WTC11 (cell line): ENCODE results near the gene MAU2. TPM values are rescaled to one million over a fixed set of nuclear protein-coding genes. Genes with fewer than 3 reads are reported as not detected.
A peak's percentile ranks its signal among the peaks of the same experiment; 100 is the strongest.

Experiments
- CREB1 ChIP-seq: sonication (generic); formaldehyde crosslinking; IDR thresholded peaks from 2 replicates; pipeline ENCODE4 v1.8.0; 2023; ENCODE audit warnings: mild to moderate bottlenecking, missing genetic modification reagents
- FOXJ3 ChIP-seq: sonication (generic); formaldehyde crosslinking; IDR thresholded peaks from 2 replicates; pipeline ENCODE4 v1.9.0; 2021; ENCODE audit warnings: missing genetic modification reagents, mild to moderate bottlenecking, borderline replicate concordance
- GRHL2 ChIP-seq: fragments of 250-450 bp; sonication (Bioruptor Pico); IDR thresholded peaks from 2 replicates; pipeline ENCODE4 v1.8.0; 2022; ENCODE audit warnings: mild to moderate bottlenecking, moderate library complexity; ENCODE audit not compliant: insufficient replicate concordance, severe bottlenecking
- GTF2I ChIP-seq: fragments of 250-450 bp; sonication (Bioruptor Pico); conservative IDR thresholded peaks from 2 replicates; pipeline ENCODE4 v1.4.0; 2021; ENCODE audit warnings: mild to moderate bottlenecking
- MXD4 ChIP-seq: fragments of 250-450 bp; sonication (Bioruptor Pico); IDR thresholded peaks from 2 replicates; pipeline ENCODE4 v1.8.0; 2021; ENCODE audit warnings: mild to moderate bottlenecking, moderate library complexity, borderline replicate concordance
- MYBL2 ChIP-seq: sonication (generic); formaldehyde crosslinking; IDR thresholded peaks from 2 replicates; pipeline ENCODE4 v1.8.1; 2023; ENCODE audit warnings: mild to moderate bottlenecking, moderate library complexity, missing genetic modification reagents
- NFATC4 ChIP-seq: fragments of 250-450 bp; sonication (Bioruptor Pico); IDR thresholded peaks from 2 replicates; pipeline ENCODE4 v1.9.0; 2021; ENCODE audit warnings: mild to moderate bottlenecking
- NR2C2 ChIP-seq: sonication (generic); formaldehyde crosslinking; IDR thresholded peaks from 2 replicates; pipeline ENCODE4 v1.8.0; 2022; ENCODE audit warnings: mild to moderate bottlenecking, missing genetic modification reagents
- RORB ChIP-seq: fragments of 250-450 bp; sonication (Bioruptor Pico); IDR thresholded peaks from 2 replicates; pipeline ENCODE4 v1.9.0; 2021; ENCODE audit warnings: mild to moderate bottlenecking
- SMAD4 ChIP-seq: sonication (generic); formaldehyde crosslinking; IDR thresholded peaks from 2 replicates; pipeline ENCODE4 v1.8.0; 2022; ENCODE audit warnings: mild to moderate bottlenecking, missing genetic modification reagents
- ZNF138 ChIP-seq: sonication (generic); formaldehyde crosslinking; conservative IDR thresholded peaks from 2 replicates; pipeline ENCODE4 v1.8.1; 2022; ENCODE audit warnings: mild to moderate bottlenecking, moderate library complexity, missing genetic modification reagents
- ZNF423 ChIP-seq: fragments of 250-450 bp; sonication (Bioruptor Pico); IDR thresholded peaks from 2 replicates; pipeline ENCODE4 v2.1.2; 2022; ENCODE audit warnings: mild to moderate bottlenecking, moderate library complexity
- total RNA-seq: library from RNA; stranded (reverse); gene quantifications from 3 replicates; pipeline ENCODE4 v1.2.3, GENCODE V29; 2021
- TF ChIP-seq, protein P1 (sequence below): sonication (generic); formaldehyde crosslinking; IDR thresholded peaks from 2 replicates; pipeline ENCODE4 v1.8.1; 2023; ENCODE audit warnings: mild to moderate bottlenecking, missing genetic modification reagents
- TF ChIP-seq, protein P2 (sequence below): fragments of 250-450 bp; sonication (Bioruptor Pico); IDR thresholded peaks from 2 replicates; pipeline ENCODE4 v1.9.0; 2021; ENCODE audit warnings: mild to moderate bottlenecking, borderline replicate concordance
- TF ChIP-seq, protein P3 (sequence below): fragments of 250-450 bp; sonication (Bioruptor Pico); IDR thresholded peaks from 2 replicates; pipeline ENCODE4 v1.9.0; 2021; ENCODE audit warnings: mild to moderate bottlenecking
- TF ChIP-seq, protein P4 (sequence below): fragments of 250-450 bp; sonication (Bioruptor Pico); IDR thresholded peaks from 2 replicates; pipeline ENCODE4 v1.9.0; 2021; ENCODE audit warnings: mild to moderate bottlenecking
- TF ChIP-seq, protein P5 (sequence below): sonication (generic); formaldehyde crosslinking; IDR thresholded peaks from 2 replicates; pipeline ENCODE4 v1.8.1; 2023; ENCODE audit warnings: mild to moderate bottlenecking, missing genetic modification reagents, moderate library complexity
- TF ChIP-seq, protein P6 (sequence below): sonication (generic); formaldehyde crosslinking; IDR thresholded peaks from 2 replicates; pipeline ENCODE4 v1.8.0; 2023; ENCODE audit warnings: missing genetic modification reagents
- TF ChIP-seq, protein P7 (sequence below): sonication (generic); formaldehyde crosslinking; IDR thresholded peaks from 2 replicates; pipeline ENCODE4 v1.8.1; 2022; ENCODE audit warnings: missing genetic modification reagents, borderline replicate concordance
- TF ChIP-seq, protein P8 (sequence below): fragments of 250-450 bp; sonication (Bioruptor Pico); conservative IDR thresholded peaks from 2 replicates; pipeline ENCODE4 v1.9.0; 2021; ENCODE audit warnings: mild to moderate bottlenecking

Gene MAU2
- total RNA-seq, 1 experiment from 2014 or later = 56.8 TPM

DNA sequence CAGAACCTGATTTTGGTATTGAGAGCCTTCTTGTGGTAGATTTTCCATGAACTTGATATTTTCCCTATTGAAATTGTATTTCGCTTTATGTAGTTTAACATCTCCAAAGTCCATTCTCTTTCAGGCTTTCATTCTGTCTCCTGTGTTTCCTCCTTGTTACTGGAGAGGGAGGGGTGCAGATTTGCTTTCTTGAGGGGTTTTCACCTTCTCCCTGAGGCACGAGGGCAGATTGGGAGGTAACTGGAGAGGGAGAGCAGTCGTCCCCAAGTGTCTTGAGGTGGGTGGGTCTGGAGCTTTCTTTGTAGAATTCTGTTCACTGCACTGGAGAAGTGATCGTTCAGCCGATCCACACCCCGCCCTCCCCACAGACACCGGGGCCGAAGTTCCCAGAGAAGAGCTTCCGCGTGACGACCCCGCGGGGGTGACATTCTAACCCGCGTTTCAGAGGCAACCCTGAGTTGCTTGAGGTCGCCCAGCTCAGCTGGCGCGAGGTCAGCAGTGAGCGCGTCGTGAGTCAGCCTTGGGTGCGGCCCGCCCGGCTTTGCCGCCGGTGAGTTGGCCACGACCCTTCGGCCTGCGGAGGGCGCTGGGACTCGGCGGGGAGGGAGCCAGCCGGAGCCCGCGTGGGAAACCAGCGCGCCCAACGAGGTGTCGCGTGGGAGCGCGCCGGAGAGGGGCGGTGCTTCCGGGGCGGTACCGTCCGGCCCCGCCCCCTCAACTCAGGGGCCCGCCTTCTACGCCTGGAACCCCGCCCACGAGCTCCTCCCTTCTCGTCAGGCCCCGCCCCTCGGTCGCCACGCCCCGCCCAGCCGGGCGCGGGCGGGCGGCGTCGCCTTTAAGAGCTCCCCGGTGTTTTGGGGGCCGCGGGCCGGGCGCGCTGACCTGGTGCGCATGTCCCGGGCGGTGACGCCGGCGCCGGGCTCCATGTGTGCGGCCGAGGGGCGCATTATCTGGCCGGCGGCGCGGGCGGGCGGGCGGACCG lies 84.5 kb downstream of the MAU2 start, which contains the start of gene GATAD2A (continued):
- TF ChIP-seq, protein P1, sequence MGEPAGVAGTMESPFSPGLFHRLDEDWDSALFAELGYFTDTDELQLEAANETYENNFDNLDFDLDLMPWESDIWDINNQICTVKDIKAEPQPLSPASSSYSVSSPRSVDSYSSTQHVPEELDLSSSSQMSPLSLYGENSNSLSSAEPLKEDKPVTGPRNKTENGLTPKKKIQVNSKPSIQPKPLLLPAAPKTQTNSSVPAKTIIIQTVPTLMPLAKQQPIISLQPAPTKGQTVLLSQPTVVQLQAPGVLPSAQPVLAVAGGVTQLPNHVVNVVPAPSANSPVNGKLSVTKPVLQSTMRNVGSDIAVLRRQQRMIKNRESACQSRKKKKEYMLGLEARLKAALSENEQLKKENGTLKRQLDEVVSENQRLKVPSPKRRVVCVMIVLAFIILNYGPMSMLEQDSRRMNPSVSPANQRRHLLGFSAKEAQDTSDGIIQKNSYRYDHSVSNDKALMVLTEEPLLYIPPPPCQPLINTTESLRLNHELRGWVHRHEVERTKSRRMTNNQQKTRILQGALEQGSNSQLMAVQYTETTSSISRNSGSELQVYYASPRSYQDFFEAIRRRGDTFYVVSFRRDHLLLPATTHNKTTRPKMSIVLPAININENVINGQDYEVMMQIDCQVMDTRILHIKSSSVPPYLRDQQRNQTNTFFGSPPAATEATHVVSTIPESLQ (CRISPR knock-in tag) = no peak
- TF ChIP-seq, protein P2, sequence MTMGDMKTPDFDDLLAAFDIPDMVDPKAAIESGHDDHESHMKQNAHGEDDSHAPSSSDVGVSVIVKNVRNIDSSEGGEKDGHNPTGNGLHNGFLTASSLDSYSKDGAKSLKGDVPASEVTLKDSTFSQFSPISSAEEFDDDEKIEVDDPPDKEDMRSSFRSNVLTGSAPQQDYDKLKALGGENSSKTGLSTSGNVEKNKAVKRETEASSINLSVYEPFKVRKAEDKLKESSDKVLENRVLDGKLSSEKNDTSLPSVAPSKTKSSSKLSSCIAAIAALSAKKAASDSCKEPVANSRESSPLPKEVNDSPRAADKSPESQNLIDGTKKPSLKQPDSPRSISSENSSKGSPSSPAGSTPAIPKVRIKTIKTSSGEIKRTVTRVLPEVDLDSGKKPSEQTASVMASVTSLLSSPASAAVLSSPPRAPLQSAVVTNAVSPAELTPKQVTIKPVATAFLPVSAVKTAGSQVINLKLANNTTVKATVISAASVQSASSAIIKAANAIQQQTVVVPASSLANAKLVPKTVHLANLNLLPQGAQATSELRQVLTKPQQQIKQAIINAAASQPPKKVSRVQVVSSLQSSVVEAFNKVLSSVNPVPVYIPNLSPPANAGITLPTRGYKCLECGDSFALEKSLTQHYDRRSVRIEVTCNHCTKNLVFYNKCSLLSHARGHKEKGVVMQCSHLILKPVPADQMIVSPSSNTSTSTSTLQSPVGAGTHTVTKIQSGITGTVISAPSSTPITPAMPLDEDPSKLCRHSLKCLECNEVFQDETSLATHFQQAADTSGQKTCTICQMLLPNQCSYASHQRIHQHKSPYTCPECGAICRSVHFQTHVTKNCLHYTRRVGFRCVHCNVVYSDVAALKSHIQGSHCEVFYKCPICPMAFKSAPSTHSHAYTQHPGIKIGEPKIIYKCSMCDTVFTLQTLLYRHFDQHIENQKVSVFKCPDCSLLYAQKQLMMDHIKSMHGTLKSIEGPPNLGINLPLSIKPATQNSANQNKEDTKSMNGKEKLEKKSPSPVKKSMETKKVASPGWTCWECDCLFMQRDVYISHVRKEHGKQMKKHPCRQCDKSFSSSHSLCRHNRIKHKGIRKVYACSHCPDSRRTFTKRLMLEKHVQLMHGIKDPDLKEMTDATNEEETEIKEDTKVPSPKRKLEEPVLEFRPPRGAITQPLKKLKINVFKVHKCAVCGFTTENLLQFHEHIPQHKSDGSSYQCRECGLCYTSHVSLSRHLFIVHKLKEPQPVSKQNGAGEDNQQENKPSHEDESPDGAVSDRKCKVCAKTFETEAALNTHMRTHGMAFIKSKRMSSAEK (CRISPR knock-in tag) = no peak
- TF ChIP-seq, protein P3, sequence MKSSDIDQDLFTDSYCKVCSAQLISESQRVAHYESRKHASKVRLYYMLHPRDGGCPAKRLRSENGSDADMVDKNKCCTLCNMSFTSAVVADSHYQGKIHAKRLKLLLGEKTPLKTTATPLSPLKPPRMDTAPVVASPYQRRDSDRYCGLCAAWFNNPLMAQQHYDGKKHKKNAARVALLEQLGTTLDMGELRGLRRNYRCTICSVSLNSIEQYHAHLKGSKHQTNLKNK = no peak
- TF ChIP-seq, protein P4, sequence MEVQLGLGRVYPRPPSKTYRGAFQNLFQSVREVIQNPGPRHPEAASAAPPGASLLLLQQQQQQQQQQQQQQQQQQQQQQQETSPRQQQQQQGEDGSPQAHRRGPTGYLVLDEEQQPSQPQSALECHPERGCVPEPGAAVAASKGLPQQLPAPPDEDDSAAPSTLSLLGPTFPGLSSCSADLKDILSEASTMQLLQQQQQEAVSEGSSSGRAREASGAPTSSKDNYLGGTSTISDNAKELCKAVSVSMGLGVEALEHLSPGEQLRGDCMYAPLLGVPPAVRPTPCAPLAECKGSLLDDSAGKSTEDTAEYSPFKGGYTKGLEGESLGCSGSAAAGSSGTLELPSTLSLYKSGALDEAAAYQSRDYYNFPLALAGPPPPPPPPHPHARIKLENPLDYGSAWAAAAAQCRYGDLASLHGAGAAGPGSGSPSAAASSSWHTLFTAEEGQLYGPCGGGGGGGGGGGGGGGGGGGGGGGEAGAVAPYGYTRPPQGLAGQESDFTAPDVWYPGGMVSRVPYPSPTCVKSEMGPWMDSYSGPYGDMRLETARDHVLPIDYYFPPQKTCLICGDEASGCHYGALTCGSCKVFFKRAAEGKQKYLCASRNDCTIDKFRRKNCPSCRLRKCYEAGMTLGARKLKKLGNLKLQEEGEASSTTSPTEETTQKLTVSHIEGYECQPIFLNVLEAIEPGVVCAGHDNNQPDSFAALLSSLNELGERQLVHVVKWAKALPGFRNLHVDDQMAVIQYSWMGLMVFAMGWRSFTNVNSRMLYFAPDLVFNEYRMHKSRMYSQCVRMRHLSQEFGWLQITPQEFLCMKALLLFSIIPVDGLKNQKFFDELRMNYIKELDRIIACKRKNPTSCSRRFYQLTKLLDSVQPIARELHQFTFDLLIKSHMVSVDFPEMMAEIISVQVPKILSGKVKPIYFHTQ (CRISPR knock-in tag) = no peak
- TF ChIP-seq, protein P5, sequence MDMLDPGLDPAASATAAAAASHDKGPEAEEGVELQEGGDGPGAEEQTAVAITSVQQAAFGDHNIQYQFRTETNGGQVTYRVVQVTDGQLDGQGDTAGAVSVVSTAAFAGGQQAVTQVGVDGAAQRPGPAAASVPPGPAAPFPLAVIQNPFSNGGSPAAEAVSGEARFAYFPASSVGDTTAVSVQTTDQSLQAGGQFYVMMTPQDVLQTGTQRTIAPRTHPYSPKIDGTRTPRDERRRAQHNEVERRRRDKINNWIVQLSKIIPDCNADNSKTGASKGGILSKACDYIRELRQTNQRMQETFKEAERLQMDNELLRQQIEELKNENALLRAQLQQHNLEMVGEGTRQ (CRISPR knock-in tag) = peak; percentile 11; the same call in 1 of the 2 replicates
- no peak for TF ChIP-seq RORB (CRISPR knock-in tag)
- no peak for TF ChIP-seq NFATC4 (CRISPR knock-in tag)
- TF ChIP-seq FOXJ3 (CRISPR knock-in tag) = no peak
- peak; percentile 60 for TF ChIP-seq NR2C2 (CRISPR knock-in tag)
- TF ChIP-seq MYBL2 (CRISPR knock-in tag) = peak; percentile 74
- TF ChIP-seq, protein P6, sequence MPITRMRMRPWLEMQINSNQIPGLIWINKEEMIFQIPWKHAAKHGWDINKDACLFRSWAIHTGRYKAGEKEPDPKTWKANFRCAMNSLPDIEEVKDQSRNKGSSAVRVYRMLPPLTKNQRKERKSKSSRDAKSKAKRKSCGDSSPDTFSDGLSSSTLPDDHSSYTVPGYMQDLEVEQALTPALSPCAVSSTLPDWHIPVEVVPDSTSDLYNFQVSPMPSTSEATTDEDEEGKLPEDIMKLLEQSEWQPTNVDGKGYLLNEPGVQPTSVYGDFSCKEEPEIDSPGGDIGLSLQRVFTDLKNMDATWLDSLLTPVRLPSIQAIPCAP (CRISPR knock-in tag) = peak; percentile 90
- peak; percentile 90; the same call in 1 of the 2 replicates for TF ChIP-seq CREB1 (CRISPR knock-in tag)
- TF ChIP-seq, protein P7, sequence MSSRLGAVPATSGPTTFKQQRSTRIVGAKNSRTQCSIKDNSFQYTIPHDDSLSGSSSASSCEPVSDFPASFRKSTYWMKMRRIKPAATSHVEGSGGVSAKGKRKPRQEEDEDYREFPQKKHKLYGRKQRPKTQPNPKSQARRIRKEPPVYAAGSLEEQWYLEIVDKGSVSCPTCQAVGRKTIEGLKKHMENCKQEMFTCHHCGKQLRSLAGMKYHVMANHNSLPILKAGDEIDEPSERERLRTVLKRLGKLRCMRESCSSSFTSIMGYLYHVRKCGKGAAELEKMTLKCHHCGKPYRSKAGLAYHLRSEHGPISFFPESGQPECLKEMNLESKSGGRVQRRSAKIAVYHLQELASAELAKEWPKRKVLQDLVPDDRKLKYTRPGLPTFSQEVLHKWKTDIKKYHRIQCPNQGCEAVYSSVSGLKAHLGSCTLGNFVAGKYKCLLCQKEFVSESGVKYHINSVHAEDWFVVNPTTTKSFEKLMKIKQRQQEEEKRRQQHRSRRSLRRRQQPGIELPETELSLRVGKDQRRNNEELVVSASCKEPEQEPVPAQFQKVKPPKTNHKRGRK (CRISPR knock-in tag) = no peak
- TF ChIP-seq GRHL2 (CRISPR knock-in tag) = no peak
- 0 out of 2 replicates have a peak, but pooled peaks have one; percentile 27 for TF ChIP-seq SMAD4
- no peak for TF ChIP-seq ZNF138
- TF ChIP-seq, protein P8, sequence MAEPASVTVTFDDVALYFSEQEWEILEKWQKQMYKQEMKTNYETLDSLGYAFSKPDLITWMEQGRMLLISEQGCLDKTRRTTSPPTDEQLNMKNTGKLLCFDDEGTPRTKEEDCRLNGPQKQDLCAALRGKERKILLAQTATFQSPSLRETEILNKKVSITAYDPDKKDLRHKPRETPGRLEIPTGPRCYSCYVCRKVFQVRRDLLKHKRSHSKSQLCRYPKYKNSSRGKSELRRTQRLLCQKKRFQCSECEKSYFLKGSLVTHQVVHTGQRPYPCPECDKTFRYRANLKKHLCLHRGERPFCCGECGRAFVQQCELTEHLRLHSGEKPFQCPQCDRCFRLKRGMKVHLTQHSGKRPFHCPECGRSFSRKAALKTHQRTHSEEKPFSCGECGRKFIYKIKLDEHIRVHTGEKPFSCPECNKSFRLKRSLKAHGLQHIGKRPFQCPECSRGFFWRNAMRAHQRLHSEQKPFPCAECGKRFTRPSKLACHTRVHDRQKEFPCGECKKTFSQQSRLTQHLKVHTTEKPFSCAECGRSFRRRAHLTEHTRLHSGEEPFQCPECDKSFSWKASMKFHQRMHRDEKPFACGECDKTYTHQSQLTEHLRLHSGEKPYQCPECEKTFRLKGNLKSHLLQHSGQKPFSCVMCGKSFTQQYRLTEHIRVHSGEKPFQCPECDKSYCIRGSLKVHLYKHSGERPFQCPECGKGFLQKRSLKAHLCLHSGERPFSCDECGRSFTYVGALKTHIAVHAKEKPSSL (CRISPR knock-in tag) = no peak
- no peak for TF ChIP-seq ZNF423 (CRISPR knock-in tag)
- no peak for TF ChIP-seq GTF2I
- no peak for TF ChIP-seq MXD4 (CRISPR knock-in tag)
